B cell (primary cell): Measurements from ENCODE around the gene SLC12A3. TPM values are rescaled to one million over a fixed set of nuclear protein-coding genes. Genes with fewer than 3 reads are reported as not detected.

ENCODE experiments used
- ATAC-seq: fragments of 200-7000 bp; cut with Tn5 transposase; one replicate; pipeline ENCODE4 v1.10.0; 2021; ENCODE audit warnings: low read depth, mild to moderate bottlenecking, moderate number of reproducible peaks, moderate library complexity
- CTCF ChIA-PET: fragments of 350-600 bp; sonication (Branson Sonifier 250); formaldehyde crosslinking; loops from one replicate; lab custom pipeline; 2021; ENCODE audit warnings: antibody characterized with exemption, inconsistent platforms; lab: Charles Lee
- POLR2A ChIA-PET: fragments of 350-600 bp; sonication (Branson Sonifier 250); formaldehyde crosslinking; loops from one replicate; lab custom pipeline; 2021; ENCODE audit warnings: antibody characterized with exemption; lab: Charles Lee
- DNase-seq: peaks from one replicate; pipeline ENCODE4 v3.0.0; 2013
- H2AFZ ChIP-seq: 2 replicates; pipeline ENCODE4 v1.6.1; 2012; ENCODE audit warnings: mild to moderate bottlenecking, low read depth, low read length; ENCODE audit not compliant: insufficient read depth, poor library complexity, severe bottlenecking
- H3K27ac ChIP-seq, 2 donors: 1 replicate in 1 of 2; 2 replicates in 1 of 2; pipeline ENCODE4 v1.5.1; 2012 to 2013; ENCODE audit warnings: low read length in 2 of 2, mild to moderate bottlenecking in 2 of 2, moderate library complexity in 1 of 2
- H3K27me3 ChIP-seq, 4 experiments: fragments of 200-600 bp in 1 of 4; sonication (generic) in 1 of 4; replicated peaks in 1 of 4; 1 replicate in 2 of 4; 2 replicates in 2 of 4; pipeline versions ENCODE4 v1.6.1 to v1.7.0; 2013 to 2016; ENCODE audit warnings: low read length in 3 of 4, mild to moderate bottlenecking in 2 of 4, mixed read lengths in 1 of 4, moderate library complexity in 1 of 4; ENCODE audit not compliant: insufficient read depth in 4 of 4, control insufficient read depth in 3 of 4; ENCODE audit errors: control extremely low read depth in 1 of 4
- H3K36me3 ChIP-seq, 2 experiments: replicated peaks in 1 of 2; 1 replicate in 1 of 2; 2 replicates in 1 of 2; pipeline versions ENCODE4 v1.6.1 to v1.7.1; 2013; ENCODE audit warnings: low read length in 1 of 2; ENCODE audit not compliant: insufficient read depth in 2 of 2, control insufficient read depth in 1 of 2; ENCODE audit errors: control extremely low read depth in 1 of 2, extremely low read depth in 1 of 2
- H3K4me1 ChIP-seq, 2 donors: fragments of 200-600 bp in 1 of 2; sonication (generic) in 1 of 2; 1 replicate in 1 of 2; 2 replicates in 1 of 2; pipeline versions ENCODE4 v1.5.1 to v1.6.1; 2013 to 2017; ENCODE audit warnings: low read length in 2 of 2; ENCODE audit not compliant: control insufficient read depth in 2 of 2, insufficient read depth in 2 of 2
- H3K4me2 ChIP-seq: replicated peaks from 2 replicates; pipeline ENCODE3; 2012; ENCODE audit warnings: mild to moderate bottlenecking, low read depth, low read length; ENCODE audit not compliant: poor library complexity, severe bottlenecking
- H3K4me3 ChIP-seq, 5 experiments: fragments of 200-600 bp in 1 of 5; sonication (generic) in 1 of 5; 1 replicate in 3 of 5; 2 replicates in 2 of 5; pipeline versions ENCODE4 v1.5.1 to v1.7.0; 2011 to 2016; ENCODE audit warnings: low read length in 4 of 5, mild to moderate bottlenecking in 4 of 5, low read depth in 2 of 5, control low read depth in 1 of 5, moderate library complexity in 1 of 5; ENCODE audit not compliant: insufficient read depth in 1 of 5; ENCODE audit errors: control extremely low read depth in 1 of 5, extremely low read depth in 1 of 5
- H3K79me2 ChIP-seq: fragments of 200-600 bp; sonication (generic); one replicate; pipeline ENCODE4 v1.6.0; 2016; ENCODE audit warnings: low read length; ENCODE audit not compliant: control insufficient read depth, insufficient read depth
- H3K9ac ChIP-seq: fragments of 200-600 bp; sonication (generic); 2 replicates; pipeline ENCODE4 v1.6.1; 2017; ENCODE audit warnings: mild to moderate bottlenecking, low read length, moderate library complexity
- H3K9me3 ChIP-seq, 3 donors: one replicate each; pipeline versions ENCODE4 v1.6.1 to v1.7.1; 2013; ENCODE audit warnings: low read length in 2 of 3; ENCODE audit not compliant: control insufficient read depth in 2 of 3, insufficient read depth in 1 of 3; ENCODE audit errors: control extremely low read depth in 1 of 3
- H4K20me1 ChIP-seq: 2 replicates; pipeline ENCODE4 v1.6.0; 2012; ENCODE audit warnings: mild to moderate bottlenecking, low read length; ENCODE audit not compliant: insufficient read depth, control insufficient read depth, poor library complexity, severe bottlenecking
- H3K27ac Mint-ChIP-seq: one replicate; pipeline ENCODE4 v1.8.0; 2021; ENCODE audit warnings: mixed read lengths
- H3K27me3 Mint-ChIP-seq: one replicate; pipeline ENCODE4 v1.8.0; 2021; ENCODE audit warnings: mixed read lengths
- H3K4me1 Mint-ChIP-seq: one replicate; pipeline ENCODE4 v1.8.0; 2021; ENCODE audit warnings: mixed read lengths
- H3K4me3 Mint-ChIP-seq: one replicate; pipeline ENCODE4 v1.8.0; 2021; ENCODE audit warnings: mixed read lengths
- H3K9me3 Mint-ChIP-seq: one replicate; pipeline ENCODE4 v1.8.0; 2022; ENCODE audit warnings: mixed read lengths; ENCODE audit not compliant: insufficient read depth
- EZH2 ChIP-seq: IDR thresholded peaks from 2 replicates; pipeline ENCODE4 v1.6.1; 2012; ENCODE audit warnings: borderline replicate concordance, low read depth, mild to moderate bottlenecking, moderate library complexity, low read length; ENCODE audit not compliant: insufficient read depth, poor library complexity, severe bottlenecking
- WGBS: methylation state at CpG from one replicate; pipeline ENCODE4 v1.1.5; 2013; ENCODE audit warnings: missing lambda C conversion rate; ENCODE audit not compliant: insufficient coverage; 5-methylcytosine and 5-hydroxymethylcytosine counted together
- intact Hi-C: fragments of 100-400 bp; cut with micrococcal nuclease; formaldehyde crosslinking; loops from one replicate; pipeline ENCODE4 v1.10.0; 2022
- polyA plus RNA-seq: library from polyadenylated mRNA; depleted of rRNA; stranded (reverse); fragments of >200 nt; gene quantifications from 2 replicates; pipeline ENCODE4 v1.2.3, GENCODE V29; 2012
- total RNA-seq, 2 donors: library from RNA; stranded (reverse); fragments of 120-200 nt in 1 of 2; gene quantifications; 1 replicate in 1 of 2; 2 replicates in 1 of 2; pipeline versions ENCODE4 v1.2.3 to v1.2.4, GENCODE V29; 2013 to 2022
- TF ChIP-seq, protein P1 (sequence below): fragments of 200-600 bp; IDR thresholded peaks from one replicate; pipeline ENCODE4 v1.8.0; 2022; ENCODE audit warnings: antibody characterized with exemption, mild to moderate bottlenecking

Gene SLC12A3
- total and polyA plus RNA-seq, 2 donors (not counting 1 experiment from before 2014, with no cell fraction given) = 1.3 to 4.9 TPM

DNA sequence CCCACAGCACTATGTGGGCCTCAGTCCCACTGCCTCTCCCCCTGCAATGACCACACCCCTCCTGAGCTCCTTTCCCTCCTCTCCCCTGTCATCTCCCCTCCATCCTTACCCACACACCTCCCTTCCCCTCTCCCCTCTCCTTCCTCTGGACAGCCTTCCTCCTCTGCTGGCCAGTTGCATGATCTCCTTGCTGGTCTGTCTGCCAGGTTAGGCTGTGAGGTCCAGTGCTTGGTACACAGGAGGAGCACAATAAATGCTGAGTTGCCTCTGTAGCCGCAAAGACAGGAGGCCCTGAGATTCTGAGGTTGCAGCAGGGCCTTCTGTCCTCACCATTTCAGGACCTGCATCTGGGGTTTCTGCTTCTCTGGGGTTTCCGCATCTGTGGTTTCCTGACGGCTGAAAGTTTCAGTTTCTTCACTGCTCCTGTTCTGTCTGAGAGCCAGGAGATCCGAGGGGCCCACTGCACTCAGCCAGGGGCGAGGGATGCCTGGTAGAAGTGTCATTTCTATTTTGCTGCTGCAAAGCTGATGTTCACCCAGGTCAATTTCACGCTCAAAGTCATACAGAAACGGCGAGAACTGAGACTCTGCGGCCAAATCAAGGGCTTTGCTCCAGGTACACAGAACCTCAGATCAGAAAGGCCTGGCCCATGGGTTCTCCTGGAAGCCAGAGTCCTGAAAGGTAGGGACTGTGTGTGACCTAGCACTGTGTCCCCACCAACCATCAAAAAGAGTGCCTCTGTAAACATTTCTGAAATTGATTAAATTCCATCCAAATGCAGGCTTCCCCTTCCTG lies 4.6 kb upstream of the SLC12A3 start:
- H3K27ac ChIP-seq = peak overlapping the region; percentile 48 to 65
- H2AFZ ChIP-seq = peak overlapping the region; percentile 81
- DNase-seq = peak; percentile 76
- no peaks in the 10 kb centered on the region for H3K79me2 ChIP-seq
- H3K4me1 ChIP-seq = peaks cover 15 to 58% of the 10 kb centered on the region in 2 donors
- H4K20me1 ChIP-seq = no peaks in the 10 kb centered on the region
- H3K36me3 ChIP-seq = no peaks in the 10 kb centered on the region
- intact Hi-C loops = no loop called here
- peaks cover 36% of the 10 kb centered on the region for H3K4me1 Mint-ChIP-seq
- H3K4me2 ChIP-seq = peak overlapping the region; percentile 67
- H3K4me3 Mint-ChIP-seq = peak overlapping the region; percentile 63
- H3K9ac ChIP-seq = peak overlapping the region; percentile 49
- no peaks in the 10 kb centered on the region for H3K27me3 Mint-ChIP-seq
- ChIA-PET CTCF (interaction anchor here (1.3 to 1.8 kb wide), 5 partner anchors 9 to 224 kb away, joined by 3 to 6 read pairs (median 5); no protein-coding TSS in a partner anchor), POLR2A (interaction anchor here (0.5 to 1.8 kb wide), 4 partner anchors 73 to 87 kb away, joined by 3 to 7 read pairs (median 5); no protein-coding TSS in a partner anchor)
- H3K9me3 Mint-ChIP-seq = no peaks in the 10 kb centered on the region
- peak overlapping the region in 2 of 5 experiments; percentile 6 to 22 for H3K4me3 ChIP-seq
- no peaks in the 10 kb centered on the region for H3K27me3 ChIP-seq
- H3K9me3 ChIP-seq = no peaks in the 10 kb centered on the region
- peak; percentile 75 for ATAC-seq
- WGBS = 0% methylated on average over 9 of the region's 9 CpGs
- TF ChIP-seq, protein P1, sequence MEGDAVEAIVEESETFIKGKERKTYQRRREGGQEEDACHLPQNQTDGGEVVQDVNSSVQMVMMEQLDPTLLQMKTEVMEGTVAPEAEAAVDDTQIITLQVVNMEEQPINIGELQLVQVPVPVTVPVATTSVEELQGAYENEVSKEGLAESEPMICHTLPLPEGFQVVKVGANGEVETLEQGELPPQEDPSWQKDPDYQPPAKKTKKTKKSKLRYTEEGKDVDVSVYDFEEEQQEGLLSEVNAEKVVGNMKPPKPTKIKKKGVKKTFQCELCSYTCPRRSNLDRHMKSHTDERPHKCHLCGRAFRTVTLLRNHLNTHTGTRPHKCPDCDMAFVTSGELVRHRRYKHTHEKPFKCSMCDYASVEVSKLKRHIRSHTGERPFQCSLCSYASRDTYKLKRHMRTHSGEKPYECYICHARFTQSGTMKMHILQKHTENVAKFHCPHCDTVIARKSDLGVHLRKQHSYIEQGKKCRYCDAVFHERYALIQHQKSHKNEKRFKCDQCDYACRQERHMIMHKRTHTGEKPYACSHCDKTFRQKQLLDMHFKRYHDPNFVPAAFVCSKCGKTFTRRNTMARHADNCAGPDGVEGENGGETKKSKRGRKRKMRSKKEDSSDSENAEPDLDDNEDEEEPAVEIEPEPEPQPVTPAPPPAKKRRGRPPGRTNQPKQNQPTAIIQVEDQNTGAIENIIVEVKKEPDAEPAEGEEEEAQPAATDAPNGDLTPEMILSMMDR = no peak
- no peak for TF ChIP-seq EZH2
- H3K27ac Mint-ChIP-seq = peak overlapping the region; percentile 92
